H9 (cell line): ENCODE measurements around the gene PRKCA. TPM values are rescaled to one million over a fixed set of nuclear protein-coding genes. Genes with fewer than 3 reads are reported as not detected.

ENCODE experiments used
- DNase-seq: peaks from one replicate; pipeline ENCODE4 v3.0.0-alpha.2; 2017
- H2AFZ ChIP-seq: one replicate; pipeline ENCODE4 v1.6.1; 2013; ENCODE audit warnings: mild to moderate bottlenecking, low read length, control low read depth, moderate library complexity
- H2AK5ac ChIP-seq: 2 replicates; pipeline ENCODE4 v1.6.1; 2013; ENCODE audit warnings: low read length, control low read depth, mixed read lengths; ENCODE audit not compliant: insufficient read length
- H2BK120ac ChIP-seq: one replicate; pipeline ENCODE4 v1.6.1; 2013; ENCODE audit warnings: low read depth, mild to moderate bottlenecking, low read length, control low read depth, inconsistent platforms; ENCODE audit not compliant: poor library complexity, severe bottlenecking
- H2BK12ac ChIP-seq: 2 replicates; pipeline ENCODE4 v1.6.1; 2013; ENCODE audit warnings: low read length, control low read depth, mixed read lengths, low read depth; ENCODE audit not compliant: insufficient read length
- H2BK15ac ChIP-seq: 2 replicates; pipeline ENCODE4 v1.6.1; 2013; ENCODE audit warnings: low read depth, low read length, control low read depth
- H2BK20ac ChIP-seq: one replicate; pipeline ENCODE4 v1.6.1; 2013; ENCODE audit warnings: low read depth, mild to moderate bottlenecking, low read length, control low read depth, inconsistent platforms; ENCODE audit not compliant: poor library complexity, severe bottlenecking
- H2BK5ac ChIP-seq: 2 replicates; pipeline ENCODE4 v1.6.1; 2013; ENCODE audit warnings: low read length, control low read depth, mixed read lengths; ENCODE audit not compliant: insufficient read length
- H3K14ac ChIP-seq: 2 replicates; pipeline ENCODE4 v1.6.1; 2013; ENCODE audit warnings: low read length, control low read depth; ENCODE audit not compliant: insufficient read depth
- H3K18ac ChIP-seq: 2 replicates; pipeline ENCODE4 v1.6.1; 2013; ENCODE audit warnings: low read depth, mild to moderate bottlenecking, mixed read lengths, low read length, control low read depth; ENCODE audit not compliant: insufficient read length
- H3K23ac ChIP-seq: 2 replicates; pipeline ENCODE4 v1.6.1; 2013; ENCODE audit warnings: low read length, control low read depth, mixed read lengths, low read depth; ENCODE audit not compliant: insufficient read length
- H3K23me2 ChIP-seq: 2 replicates; pipeline ENCODE4 v1.6.1; 2013; ENCODE audit warnings: low read depth, mild to moderate bottlenecking, mixed read lengths, low read length, control low read depth; ENCODE audit not compliant: insufficient read length, poor library complexity, severe bottlenecking
- H3K27ac ChIP-seq: 2 replicates; pipeline ENCODE4 v1.5.1; 2013; ENCODE audit warnings: low read length, control low read depth, mixed read lengths, low read depth; ENCODE audit not compliant: insufficient read length
- H3K27me3 ChIP-seq: 2 replicates; pipeline ENCODE4 v1.6.1; 2013; ENCODE audit warnings: low read length, control low read depth, inconsistent platforms; ENCODE audit not compliant: insufficient read depth
- H3K4ac ChIP-seq: 2 replicates; pipeline ENCODE4 v1.6.1; 2013; ENCODE audit warnings: low read depth, mild to moderate bottlenecking, control low read depth, inconsistent platforms, low read length, moderate library complexity
- H3K4me1 ChIP-seq: 2 replicates; pipeline ENCODE4 v1.6.1; 2013; ENCODE audit warnings: low read length, control low read depth, inconsistent platforms; ENCODE audit not compliant: insufficient read depth
- H3K4me2 ChIP-seq: 2 replicates; pipeline ENCODE4 v1.6.1; 2013; ENCODE audit warnings: low read length, control low read depth, mixed read lengths; ENCODE audit not compliant: insufficient read length, insufficient read depth
- H3K56ac ChIP-seq: 2 replicates; pipeline ENCODE4 v1.6.1; 2013; ENCODE audit warnings: low read depth, mild to moderate bottlenecking, mixed read lengths, low read length, control low read depth; ENCODE audit not compliant: insufficient read length
- H3K79me1 ChIP-seq: 2 replicates; pipeline ENCODE4 v1.6.1; 2013; ENCODE audit warnings: low read depth, mild to moderate bottlenecking, moderate library complexity, low read length, control low read depth, inconsistent platforms; ENCODE audit not compliant: insufficient read depth, poor library complexity, severe bottlenecking
- H3K79me2 ChIP-seq: 2 replicates; pipeline ENCODE4 v1.6.1; 2013; ENCODE audit warnings: low read length, control low read depth, inconsistent platforms; ENCODE audit not compliant: insufficient read depth
- H3K9ac ChIP-seq: 2 replicates; pipeline ENCODE4 v1.6.1; 2013; ENCODE audit warnings: low read length, control low read depth, mixed read lengths; ENCODE audit not compliant: insufficient read length; ENCODE audit errors: extremely low read depth
- H3K9me3 ChIP-seq: one replicate; pipeline ENCODE4 v1.6.1; 2013; ENCODE audit warnings: low read depth, low read length, inconsistent platforms; ENCODE audit not compliant: control insufficient read depth
- H3T11ph ChIP-seq: one replicate; pipeline ENCODE4 v1.6.1; 2013; ENCODE audit warnings: mild to moderate bottlenecking, low read length, control low read depth, inconsistent platforms
- H4K20me1 ChIP-seq: one replicate; pipeline ENCODE4 v1.6.1; 2013; ENCODE audit not compliant: control insufficient read depth, insufficient read length, insufficient read depth
- H4K5ac ChIP-seq: 2 replicates; pipeline ENCODE4 v1.6.1; 2013; ENCODE audit warnings: low read depth, mild to moderate bottlenecking, mixed read lengths, low read length, control low read depth; ENCODE audit not compliant: insufficient read length
- H4K8ac ChIP-seq: replicated peaks from 2 replicates; pipeline ENCODE4 v1.6.1; 2013; ENCODE audit warnings: low read length, control low read depth, mixed read lengths, low read depth; ENCODE audit not compliant: insufficient read length
- H4K91ac ChIP-seq: 2 replicates; pipeline ENCODE4 v1.6.1; 2013; ENCODE audit warnings: low read depth, mild to moderate bottlenecking, moderate library complexity, mixed read lengths, low read length, control low read depth; ENCODE audit not compliant: insufficient read length
- H3K27ac Mint-ChIP-seq, 3 experiments: 2 replicates in 2 of 3; 3 replicates in 1 of 3; pipeline ENCODE4 v1.8.0; 2020 to 2021; ENCODE audit warnings: mixed read lengths in 3 of 3, mild to moderate bottlenecking in 1 of 3, moderate library complexity in 1 of 3
- H3K27me3 Mint-ChIP-seq: 2 replicates; pipeline ENCODE4 v1.8.0; 2021; ENCODE audit warnings: low read depth, mild to moderate bottlenecking, moderate library complexity, mixed read lengths
- H3K36me3 Mint-ChIP-seq, 3 experiments: 2 replicates in 2 of 3; 3 replicates in 1 of 3; pipeline ENCODE4 v1.8.0; 2020 to 2021; ENCODE audit warnings: low read depth in 3 of 3, mixed read lengths in 3 of 3; ENCODE audit not compliant: insufficient read depth in 1 of 3
- H3K4me1 Mint-ChIP-seq, 2 experiments: 2 replicates each; pipeline ENCODE4 v1.8.0; 2020; ENCODE audit warnings: mixed read lengths in 2 of 2
- H3K4me3 Mint-ChIP-seq, 2 experiments: 2 replicates in 1 of 2; 3 replicates in 1 of 2; pipeline ENCODE4 v1.8.0; 2020 to 2021; ENCODE audit warnings: mild to moderate bottlenecking in 2 of 2, mixed read lengths in 2 of 2, moderate library complexity in 1 of 2
- H3K9me3 Mint-ChIP-seq, 2 experiments: 2 replicates in 1 of 2; 3 replicates in 1 of 2; pipeline ENCODE4 v1.8.0; 2020; ENCODE audit warnings: mild to moderate bottlenecking in 2 of 2, mixed read lengths in 2 of 2, moderate library complexity in 1 of 2
- total RNA-seq: library from RNA; stranded (reverse); gene quantifications from 2 replicates; pipeline ENCODE4 v1.2.1, GENCODE V29; 2021
- TF ChIP-seq, protein P1 (sequence below): fragments of 200-600 bp; sonication (generic); conservative IDR thresholded peaks from 3 replicates; pipeline ENCODE4 v1.8.0; 2021; ENCODE audit warnings: antibody characterized with exemption, mild to moderate bottlenecking

The PRKCA gene
- total RNA-seq, 1 experiment from 2014 or later = 10.5 TPM

DNA sequence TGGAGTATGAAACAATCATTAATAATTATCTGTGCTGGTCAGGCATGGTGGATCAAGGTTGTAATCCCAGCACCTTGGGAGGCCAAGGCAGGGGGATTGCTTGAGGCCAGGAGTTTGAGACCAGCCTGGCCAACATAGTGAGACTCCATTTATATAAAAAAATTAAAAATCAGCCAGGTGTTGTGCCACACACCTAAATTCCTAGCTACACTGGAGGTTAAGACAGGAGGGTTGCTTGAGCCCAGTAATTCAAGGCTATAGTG lies 28.9 kb upstream of the PRKCA start:
- no peak overlapping the region for H3K4me2 ChIP-seq
- no peak for DNase-seq
- H3K14ac ChIP-seq = no peak overlapping the region
- no peak overlapping the region for H3K9ac ChIP-seq
- no peak overlapping the region for H2AK5ac ChIP-seq
- H4K20me1 ChIP-seq = no peaks in the 10 kb centered on the region
- H4K91ac ChIP-seq = no peak overlapping the region
- no peak overlapping the region for H2BK5ac ChIP-seq
- Mint-ChIP-seq H3K36me3 (peaks cover 2 to 22% (median 4%) of the 10 kb centered on the region in 3 experiments; a peak in 6 of 7 replicates), H3K4me1 (no peaks in the 10 kb centered on the region), H3K4me3 (no peak overlapping the region), H3K27me3 (no peaks in the 10 kb centered on the region), H3K27ac (no peak overlapping the region), H3K9me3 (peaks cover 20 to 22% of the 10 kb centered on the region in 2 experiments)
- H3K9me3 ChIP-seq = no peaks in the 10 kb centered on the region
- H2AFZ ChIP-seq = no peak overlapping the region
- no peak overlapping the region for H3K56ac ChIP-seq
- no peak overlapping the region for H3K23ac ChIP-seq
- H2BK120ac ChIP-seq = no peak overlapping the region
- H3K23me2 ChIP-seq = no peaks in the 10 kb centered on the region
- no peaks in the 10 kb centered on the region for H3K79me2 ChIP-seq
- H3K27ac ChIP-seq = no peak overlapping the region
- TF ChIP-seq, protein P1, sequence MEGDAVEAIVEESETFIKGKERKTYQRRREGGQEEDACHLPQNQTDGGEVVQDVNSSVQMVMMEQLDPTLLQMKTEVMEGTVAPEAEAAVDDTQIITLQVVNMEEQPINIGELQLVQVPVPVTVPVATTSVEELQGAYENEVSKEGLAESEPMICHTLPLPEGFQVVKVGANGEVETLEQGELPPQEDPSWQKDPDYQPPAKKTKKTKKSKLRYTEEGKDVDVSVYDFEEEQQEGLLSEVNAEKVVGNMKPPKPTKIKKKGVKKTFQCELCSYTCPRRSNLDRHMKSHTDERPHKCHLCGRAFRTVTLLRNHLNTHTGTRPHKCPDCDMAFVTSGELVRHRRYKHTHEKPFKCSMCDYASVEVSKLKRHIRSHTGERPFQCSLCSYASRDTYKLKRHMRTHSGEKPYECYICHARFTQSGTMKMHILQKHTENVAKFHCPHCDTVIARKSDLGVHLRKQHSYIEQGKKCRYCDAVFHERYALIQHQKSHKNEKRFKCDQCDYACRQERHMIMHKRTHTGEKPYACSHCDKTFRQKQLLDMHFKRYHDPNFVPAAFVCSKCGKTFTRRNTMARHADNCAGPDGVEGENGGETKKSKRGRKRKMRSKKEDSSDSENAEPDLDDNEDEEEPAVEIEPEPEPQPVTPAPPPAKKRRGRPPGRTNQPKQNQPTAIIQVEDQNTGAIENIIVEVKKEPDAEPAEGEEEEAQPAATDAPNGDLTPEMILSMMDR = no peak
- no peak overlapping the region for H4K5ac ChIP-seq
- no peak overlapping the region for H2BK15ac ChIP-seq
- no peak overlapping the region for H2BK20ac ChIP-seq
- no peaks in the 10 kb centered on the region for H3K27me3 ChIP-seq
- H3K4ac ChIP-seq = no peak overlapping the region
- H2BK12ac ChIP-seq = no peak overlapping the region
- no peak overlapping the region for H3T11ph ChIP-seq
- H4K8ac ChIP-seq = no peak overlapping the region
- H3K79me1 ChIP-seq = no peaks in the 10 kb centered on the region
- no peaks in the 10 kb centered on the region for H3K4me1 ChIP-seq
- H3K18ac ChIP-seq = no peak overlapping the region
